Measurements from ENCODE around the gene TSR2.

The TSR2 gene

GRCh38 chrX:54439960-54440871, at the start of gene TSR2:
Gene TSR2, plus strand, starts transcription at chrX:54440404. Its CDS starts 18 bp downstream, at chrX:54440422.
- DNase-seq (ENCODE audit: low read depth in 2 of 2, low spot score in 1 of 2), result peak; percentile 38 to 58

- DNase-seq (ENCODE audit: low read depth in 2 of 2, low spot score in 1 of 2), result no peak
Measured at GRCh38 chrX:54397113-54397512, 43.1 kb upstream of the TSR2 start.

- DNase-seq (ENCODE audit: low read depth in 2 of 2, low spot score in 1 of 2), result no peak
Measured at GRCh38 chrX:54407266-54407665, 32.9 kb upstream of the TSR2 start.

- no peak for DNase-seq (ENCODE audit: low read depth in 2 of 2, low spot score in 1 of 2)
Measured at GRCh38 chrX:54411732-54412131, 28.5 kb upstream of the TSR2 start.

- DNase-seq (ENCODE audit: low read depth in 2 of 2, low spot score in 1 of 2), result no peak
Measured at GRCh38 chrX:54413753-54414152, 26.5 kb upstream of the TSR2 start.

GRCh38 chrX:54415534-54416350, 24.5 kb upstream of the TSR2 start:
- no peak for DNase-seq (ENCODE audit: low read depth in 2 of 2, low spot score in 1 of 2)

- no peak for DNase-seq (ENCODE audit: low read depth in 2 of 2, low spot score in 1 of 2)
Measured at GRCh38 chrX:54416965-54417364, 23.2 kb upstream of the TSR2 start.

- DNase-seq (ENCODE audit: low read depth in 2 of 2, low spot score in 1 of 2), result no peak
Measured at GRCh38 chrX:54419559-54420302, 20.5 kb upstream of the TSR2 start.

- DNase-seq (ENCODE audit: low read depth in 2 of 2, low spot score in 1 of 2), result no peak
Measured at GRCh38 chrX:54422168-54422567, 18.0 kb upstream of the TSR2 start.

- no peak for DNase-seq (ENCODE audit: low read depth in 2 of 2, low spot score in 1 of 2)
Measured at GRCh38 chrX:54423161-54423888, 16.9 kb upstream of the TSR2 start.

GRCh38 chrX:54427837-54428424, 12.3 kb upstream of the TSR2 start:
- DNase-seq (ENCODE audit: low read depth in 2 of 2, low spot score in 1 of 2), result no peak

GRCh38 chrX:54430519-54430918, 9.7 kb upstream of the TSR2 start:
- no peak for DNase-seq (ENCODE audit: low read depth in 2 of 2, low spot score in 1 of 2)

GRCh38 chrX:54435121-54435520, 5.1 kb upstream of the TSR2 start:
- DNase-seq (ENCODE audit: low read depth in 2 of 2, low spot score in 1 of 2), result no peak

GRCh38 chrX:54442790-54443189, 2.6 kb downstream of the TSR2 start:
- no peak for DNase-seq (ENCODE audit: low read depth in 2 of 2, low spot score in 1 of 2)

GRCh38 chrX:54444752-54445151, 4.5 kb downstream of the TSR2 start:
- no peak for DNase-seq (ENCODE audit: low read depth in 2 of 2, low spot score in 1 of 2)

- DNase-seq (ENCODE audit: low read depth in 2 of 2, low spot score in 1 of 2), result no peak
Measured at GRCh38 chrX:54446084-54446483, 5.9 kb downstream of the TSR2 start.

- no peak for DNase-seq (ENCODE audit: low read depth in 2 of 2, low spot score in 1 of 2)
Measured at GRCh38 chrX:54447461-54447860, 7.3 kb downstream of the TSR2 start.

GRCh38 chrX:54449929-54450328, 9.7 kb downstream of the TSR2 start:
- no peak for DNase-seq (ENCODE audit: low read depth in 2 of 2, low spot score in 1 of 2)

GRCh38 chrX:54452920-54453319, 12.7 kb downstream of the TSR2 start:
- no peak for DNase-seq (ENCODE audit: low read depth in 2 of 2, low spot score in 1 of 2)

GRCh38 chrX:54470054-54470760, 30.0 kb downstream of the TSR2 start:
- DNase-seq (ENCODE audit: low read depth in 2 of 2, low spot score in 1 of 2), result no peak

Data from stimulated activated CD8-positive, alpha-beta memory T cell treated with anti-CD3 and anti-CD28 coated beads, Interleukin-4, amount 100 ng/mL, for 4 hours (primary cell).